Bronchial epithelial cell (primary cell): ENCODE data around the gene TFPI. TPM values are rescaled to one million over a fixed set of nuclear protein-coding genes. Genes with fewer than 3 reads are reported as not detected.
"Not testable (repeated sequence)": the region's sequence is repeated elsewhere in the genome, so short reads cannot be mapped to it uniquely, and the experiment has no call there.

Source experiments
- DNase-seq: peaks from one replicate; pipeline ENCODE4 v3.0.0-alpha.2; 2010; ENCODE audit warnings: low read depth
- FAIRE-seq: peaks from 2 replicates; lab custom pipeline; 2011; peaks lifted over from hg19 to GRCh38; lab: Jason Lieb, UNC
- H3K27me3 ChIP-seq: 2 replicates; pipeline ENCODE4 v1.5.1; 2011; ENCODE audit warnings: low read length; ENCODE audit not compliant: control insufficient read depth, insufficient read depth
- H3K36me3 ChIP-seq: 2 replicates; pipeline ENCODE4 v1.5.1; 2011; ENCODE audit warnings: low read length; ENCODE audit not compliant: control insufficient read depth, insufficient read depth
- H3K4me3 ChIP-seq: 2 replicates; pipeline ENCODE4 v1.5.1; 2011; ENCODE audit warnings: mild to moderate bottlenecking, low read depth, low read length, control low read depth
- CTCF ChIP-seq: IDR thresholded peaks from 2 replicates; pipeline ENCODE4 v1.5.1; 2011; ENCODE audit warnings: mild to moderate bottlenecking, moderate library complexity, low read length, control low read depth, inconsistent platforms; ENCODE audit not compliant: insufficient read depth, severe bottlenecking
- total RNA-seq: library from RNA; depleted of rRNA; stranded (reverse); fragments of >200 nt; gene quantifications from 2 replicates; pipeline ENCODE4 v1.2.1, GENCODE V29; 2014

TFPI gene
- total RNA-seq, 1 donor from 2014 or later, result 2.1 TPM

GRCh38 chr2:187525163-187525900 lies 28.9 kb downstream of the TFPI start:
- Histone ChIP-seq H3K27me3 (no peaks in the 10 kb centered on the region), H3K4me3 (no peak overlapping the region), H3K36me3 (no peaks in the 10 kb centered on the region)
- DNase-seq (no peak), FAIRE-seq (no peak)
- TF ChIP-seq CTCF, result no peak

- Histone ChIP-seq H3K36me3 (no peaks in the 10 kb centered on the region), H3K4me3 (no peak overlapping the region), H3K27me3 (no peaks in the 10 kb centered on the region)
- DNase-seq (no peak), FAIRE-seq (no peak)
- TF ChIP-seq CTCF, result no peak
Measured at GRCh38 chr2:187523325-187523724, 30.9 kb downstream of the TFPI start.

- TF ChIP-seq CTCF, result no peak
- no peak for FAIRE-seq
- Histone ChIP-seq H3K4me3 (no peak overlapping the region), H3K27me3 (no peaks in the 10 kb centered on the region), H3K36me3 (no peaks in the 10 kb centered on the region)
- DNase-seq, result no peak
Measured at GRCh38 chr2:187520121-187520624, 34.1 kb downstream of the TFPI start.

- Histone ChIP-seq H3K27me3 (no peaks in the 10 kb centered on the region), H3K4me3 (no peak overlapping the region), H3K36me3 (no peaks in the 10 kb centered on the region)
- DNase-seq, result no peak
- TF ChIP-seq CTCF, result no peak
- no peak for FAIRE-seq
Measured at GRCh38 chr2:187519419-187520120, 34.7 kb downstream of the TFPI start.

GRCh38 chr2:187517750-187518361 lies 36.4 kb downstream of the TFPI start:
- not testable (repeated sequence) for H3K36me3 ChIP-seq, FAIRE-seq, H3K4me3 ChIP-seq, DNase-seq, H3K27me3 ChIP-seq

- DNase-seq, FAIRE-seq, H3K4me3 ChIP-seq, H3K36me3 ChIP-seq, H3K27me3 ChIP-seq: not testable (repeated sequence)
Measured at GRCh38 chr2:187516630-187517510, 37.4 kb downstream of the TFPI start.
